ENCODE data around the gene HGFAC.

- TF ChIP-seq EP300 (IDR thresholded peaks at IDR 0.05) (no peak), CTCF (IDR thresholded peaks at IDR 0.05) (no peak)
Observed at GRCh38 chr4:3450643-3451042, 8.9 kb downstream of the HGFAC start.
